Right ventricle myocardium inferior (tissue), 1 donor: Measurements from ENCODE around the gene OPCML. TPM values are rescaled to one million over a fixed set of nuclear protein-coding genes. Genes with fewer than 3 reads are reported as not detected.

ENCODE experiments used
- ATAC-seq: fragments of 200-7000 bp; cut with Tn5 transposase; one replicate; pipeline ENCODE4 v1.9.1; 2020; ENCODE audit warnings: mild to moderate bottlenecking, moderate library complexity
- DNase-seq: peaks from one replicate; pipeline ENCODE4 v3.0.0; 2021; ENCODE audit errors: missing footprints
- intact Hi-C: fragments of 100-400 bp; cut with DNase I; formaldehyde crosslinking; loops from one replicate; pipeline ENCODE4 v1.11.0; 2022
- total RNA-seq: library from RNA; stranded (reverse); fragmentation: NEBNext Ultra II Directional; extraction: Animal tissue kit (Norgen Biotek cat#: 25700); gene quantifications from one replicate; pipeline ENCODE4 v1.2.1, GENCODE V29; 2021
- donor health status: DM: no; HTN: yes; CAD: no; lungs with severe emphysema.

OPCML gene
- total RNA-seq, 1 donor from 2014 or later = 0.05 TPM

- intact Hi-C loops = no loop called here
- no peak for DNase-seq
- ATAC-seq = no peak
Measured at GRCh38 chr11:132549561-132549960, 982.7 kb downstream of the OPCML start.

DNA sequence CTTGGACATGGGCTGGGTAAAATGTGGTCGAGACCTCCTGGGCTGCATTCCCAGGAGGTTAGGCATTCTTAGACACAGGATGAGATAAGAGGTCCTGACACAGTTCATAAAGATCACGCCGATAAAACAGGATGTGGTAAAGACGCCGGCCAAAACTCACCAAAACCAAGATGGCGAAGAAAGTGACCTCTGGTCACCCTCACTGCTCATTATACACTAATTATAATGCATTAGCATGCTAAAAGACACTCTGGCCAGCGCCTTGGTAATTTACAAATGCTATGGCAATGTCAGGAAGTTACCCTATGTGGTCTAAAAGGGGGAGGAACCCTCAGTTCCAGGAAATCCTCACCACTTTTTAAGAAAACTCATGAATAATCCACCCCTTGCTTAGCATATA, 983.3 kb downstream of the OPCML start:
- intact Hi-C loops = no loop called here
- ATAC-seq = no peak
- DNase-seq = no peak

DNA sequence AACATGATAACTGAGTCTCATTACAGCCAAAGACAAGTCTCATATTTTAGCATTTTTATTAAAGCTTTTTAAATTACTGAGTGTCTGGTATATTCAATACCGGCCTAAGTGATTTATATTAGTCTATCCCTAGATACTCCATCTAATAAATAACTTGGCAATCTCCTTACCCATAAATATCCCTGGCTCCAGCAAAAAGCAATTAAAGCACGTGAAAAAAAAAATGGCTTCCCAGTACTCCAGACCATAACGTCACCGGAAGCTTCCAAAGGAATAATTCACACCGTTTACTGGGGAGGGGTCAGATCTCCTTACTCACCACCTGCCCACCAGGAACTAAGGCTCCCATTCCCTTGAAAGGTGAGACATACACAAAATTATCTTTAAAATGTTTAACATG, 988.3 kb downstream of the OPCML start:
- DNase-seq (no peak), ATAC-seq (no peak)
- intact Hi-C loops = no loop called here

- intact Hi-C loops = no loop called here
- DNase-seq (no peak), ATAC-seq (no peak)
Measured at GRCh38 chr11:132541794-132542193, 990.5 kb downstream of the OPCML start.

- DNase-seq = no peak
- ATAC-seq = peak; percentile 34
- intact Hi-C loops = no loop called here
Measured at GRCh38 chr11:132540581-132540980, 991.7 kb downstream of the OPCML start.

- DNase-seq (no peak), ATAC-seq (no peak)
- intact Hi-C loops = no loop called here
Measured at GRCh38 chr11:132539590-132540368, 992.5 kb downstream of the OPCML start.

DNA sequence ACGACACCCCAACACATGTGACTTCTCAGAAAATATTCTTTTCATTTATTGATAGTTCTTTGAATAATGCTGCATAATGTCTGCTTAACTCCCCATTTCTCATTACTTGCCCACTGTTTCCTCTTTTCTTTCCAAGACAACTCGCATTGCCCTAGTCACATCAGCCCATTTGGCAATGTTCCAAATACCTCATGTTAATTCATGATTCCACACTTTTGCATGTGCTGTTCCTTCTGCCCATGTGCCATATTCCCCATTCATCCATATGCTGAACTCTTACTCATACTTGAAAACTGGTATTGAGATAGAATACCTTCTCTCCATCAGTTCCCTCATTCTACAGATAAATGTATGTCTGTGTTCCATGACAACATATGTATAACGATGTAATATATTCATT, 993.7 kb downstream of the OPCML start:
- ATAC-seq (no peak), DNase-seq (no peak)
- intact Hi-C loops = no loop called here

GRCh38 chr11:132535830-132536229, 996.5 kb downstream of the OPCML start:
- intact Hi-C loops = no loop called here
- DNase-seq (no peak), ATAC-seq (no peak)

DNA sequence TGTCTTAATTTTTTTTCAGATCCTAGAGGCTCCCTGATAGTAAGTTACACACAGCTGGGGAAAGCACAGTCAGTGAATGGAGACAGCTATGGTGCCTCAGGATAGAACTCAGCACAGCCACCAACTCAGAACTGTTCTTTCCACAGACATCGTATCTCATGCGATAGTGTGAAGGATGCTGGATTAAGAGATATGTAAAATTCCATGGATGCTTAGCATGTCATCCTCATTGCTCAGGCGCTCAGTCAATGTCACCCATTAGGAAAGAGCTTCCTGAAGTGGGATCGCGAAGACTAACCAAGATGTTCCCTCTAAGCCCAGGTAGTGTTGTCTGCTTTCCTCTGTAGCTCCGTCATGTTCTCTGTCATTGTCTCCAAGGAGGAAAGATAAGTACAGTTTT, 1000.4 kb downstream of the OPCML start:
- intact Hi-C loops = no loop called here
- DNase-seq = no peak
- no peak for ATAC-seq

- DNase-seq (no peak), ATAC-seq (no peak)
- intact Hi-C loops = no loop called here
Measured at GRCh38 chr11:132528181-132528580, 1004.1 kb downstream of the OPCML start.

GRCh38 chr11:132523929-132524328, 1008.4 kb downstream of the OPCML start:
- no peak for DNase-seq
- intact Hi-C loops = no loop called here

DNA sequence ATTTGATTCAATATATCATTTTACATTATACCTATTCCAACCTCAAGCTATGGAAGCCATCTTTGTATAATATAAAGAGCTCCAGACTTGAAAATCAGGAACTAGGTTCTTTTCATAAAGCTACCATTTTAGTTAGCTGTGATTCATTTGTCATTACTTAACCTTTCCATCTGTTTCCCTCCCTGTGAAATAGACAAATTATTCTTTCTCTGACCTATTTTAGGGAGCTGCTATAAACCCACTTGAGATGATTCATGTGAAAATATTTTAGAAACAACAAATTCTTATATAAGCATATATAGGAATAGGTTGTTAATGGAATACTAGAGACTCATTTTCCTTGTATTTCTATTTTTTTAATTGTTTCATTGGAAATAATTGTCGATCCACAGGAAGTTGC, 1012.1 kb downstream of the OPCML start:
- ATAC-seq = no peak
- no peak for DNase-seq
- intact Hi-C loops = no loop called here

More at GRCh38 chr11:132523929-132524328, 1008.4 kb downstream of the OPCML start:
- no peak for ATAC-seq

DNA sequence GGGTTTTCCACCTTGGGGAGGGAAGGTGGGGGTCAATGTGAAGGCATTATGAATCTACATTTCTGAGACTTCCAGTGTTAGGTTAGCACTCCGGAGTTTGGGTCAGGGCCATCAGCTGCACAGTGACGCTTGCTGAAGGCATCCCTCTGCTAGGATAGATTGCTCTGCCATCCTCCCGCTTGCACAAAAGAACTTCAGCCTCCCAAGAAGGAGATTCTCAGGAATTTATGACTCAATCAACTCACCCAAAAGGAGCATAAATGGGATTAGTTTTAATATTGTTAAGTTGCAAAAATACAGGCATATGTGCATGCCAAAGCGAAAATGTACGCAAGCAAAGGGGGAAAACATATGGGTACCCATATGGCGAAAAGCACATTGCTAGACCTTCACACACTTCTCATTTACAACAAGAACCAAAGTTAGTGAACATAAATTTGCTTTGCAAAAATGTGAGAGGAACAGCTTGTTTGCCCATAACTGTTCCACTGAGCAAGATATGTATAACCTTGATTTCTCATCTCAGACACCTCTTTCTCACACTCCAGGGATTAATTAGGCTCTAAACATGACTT, 1013.0 kb downstream of the OPCML start:
- intact Hi-C loops = no loop called here
- ATAC-seq (no peak), DNase-seq (no peak)

DNA sequence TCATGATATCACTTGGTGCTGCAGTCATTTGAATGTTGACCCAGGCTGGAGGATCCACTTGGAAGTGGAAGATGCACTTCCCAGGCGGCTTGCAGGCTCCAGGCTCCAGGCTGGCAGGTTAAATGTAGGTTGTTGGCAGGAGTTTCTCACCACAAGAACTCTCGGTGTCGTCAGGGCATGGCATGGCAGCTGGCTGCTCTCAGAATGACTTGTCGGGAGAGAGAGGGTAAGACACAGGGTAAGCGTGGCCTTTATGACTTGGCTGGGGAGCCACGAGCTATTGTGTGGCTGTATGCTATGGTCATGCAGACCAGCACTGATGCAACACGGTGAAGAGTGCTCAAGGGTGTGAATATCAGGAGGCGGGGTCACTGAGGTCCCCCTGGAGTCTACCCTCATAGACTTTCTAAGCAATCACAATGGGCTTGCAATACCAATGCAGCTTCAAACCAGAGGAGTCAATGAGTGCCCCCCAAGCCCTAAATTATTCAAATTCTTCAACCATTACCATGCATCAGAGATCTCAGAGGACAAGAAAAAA, 1027.7 kb downstream of the OPCML start:
- ATAC-seq = no peak
- intact Hi-C loops = no loop called here

GRCh38 chr11:132501356-132501755, 1030.9 kb downstream of the OPCML start:
- no peak for ATAC-seq

More for the DNA sequence above, 1027.7 kb downstream of the OPCML start:
- DNase-seq = no peak

DNA sequence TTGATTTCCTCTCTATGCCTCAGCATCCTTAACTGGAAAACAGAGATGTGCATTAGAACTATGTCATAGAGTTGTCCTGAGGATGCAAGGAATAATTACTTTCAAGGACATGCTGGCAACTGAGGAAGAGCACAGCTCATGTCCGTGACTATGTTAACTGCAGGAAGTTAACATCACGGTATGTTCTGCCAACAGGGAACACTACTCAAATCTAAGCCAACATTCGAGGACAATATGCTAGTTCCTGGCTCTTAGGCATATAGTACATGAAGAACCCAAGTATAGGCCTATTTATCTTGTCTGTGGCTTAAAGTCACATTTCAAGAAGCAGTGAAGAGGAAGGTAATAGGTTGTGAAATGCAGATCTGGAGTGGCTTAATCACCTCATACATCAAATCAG, 1032.6 kb downstream of the OPCML start:
- no peak for ATAC-seq
- intact Hi-C loops = no loop called here
- DNase-seq = no peak

More at GRCh38 chr11:132501356-132501755, 1030.9 kb downstream of the OPCML start:
- intact Hi-C loops = no loop called here
- DNase-seq = no peak

DNA sequence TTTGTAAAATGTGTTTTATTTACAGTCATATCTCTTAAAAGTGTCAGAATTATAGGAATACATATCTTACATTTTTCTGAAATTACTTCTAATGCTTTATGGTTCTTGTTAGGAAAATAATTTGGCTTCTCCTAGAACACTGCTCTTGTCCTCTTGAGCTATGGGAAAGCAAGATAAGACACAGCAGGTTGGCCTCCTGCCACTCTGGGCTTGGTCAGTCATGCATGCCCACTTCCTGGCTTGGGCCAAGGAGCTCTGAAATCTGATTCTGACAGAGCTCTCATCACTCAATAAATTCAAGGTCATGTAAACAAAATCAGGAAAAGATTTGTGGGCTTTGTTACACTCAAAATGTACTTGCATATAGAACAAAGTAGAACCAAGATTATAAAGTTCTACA, 1036.0 kb downstream of the OPCML start:
- ATAC-seq (no peak), DNase-seq (no peak)
- intact Hi-C loops = no loop called here

DNA sequence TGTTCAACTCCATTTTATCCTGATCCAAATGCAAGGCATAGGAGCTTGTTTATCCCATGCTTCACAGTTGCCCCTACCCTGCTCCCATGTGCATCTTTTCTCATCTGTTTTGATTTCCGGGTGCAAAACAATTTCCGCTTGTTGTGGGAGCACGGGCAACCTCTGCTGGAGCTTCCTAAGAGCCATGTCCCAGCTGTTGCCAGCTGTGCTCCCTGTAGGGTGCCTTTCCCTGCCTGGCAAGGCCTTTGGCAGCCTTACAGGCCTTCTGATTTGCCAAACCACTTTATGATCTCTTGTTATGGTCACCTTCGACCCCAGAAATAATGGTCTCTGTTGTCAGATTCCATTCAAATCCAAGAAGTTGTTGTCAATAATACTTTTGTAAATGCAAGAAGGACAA, 1038.5 kb downstream of the OPCML start:
- intact Hi-C loops = no loop called here
- DNase-seq = no peak
- ATAC-seq = no peak

GRCh38 chr11:132490978-132491377, 1041.3 kb downstream of the OPCML start:
- no peak for ATAC-seq
- no peak for DNase-seq

DNA sequence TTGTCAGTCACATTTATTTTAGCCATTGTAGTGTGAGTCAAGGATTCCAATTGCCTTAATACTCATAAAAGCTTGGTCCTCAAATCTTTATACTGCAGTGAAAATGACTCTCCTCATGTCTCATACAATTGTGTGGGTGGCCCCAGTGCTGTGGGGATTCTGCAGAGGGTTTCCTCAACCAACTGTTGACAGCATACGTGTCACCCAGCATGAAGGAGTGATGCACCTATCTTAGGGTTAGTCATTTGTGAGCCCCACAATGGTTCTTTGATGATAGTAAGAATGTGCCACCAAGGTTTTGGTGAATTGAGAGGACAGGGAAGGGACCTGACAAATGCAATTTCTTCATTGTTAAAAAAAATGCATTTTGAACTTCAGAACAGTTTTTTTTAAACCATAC, 1046.2 kb downstream of the OPCML start:
- DNase-seq (no peak), ATAC-seq (no peak)
- intact Hi-C loops = no loop called here

More at GRCh38 chr11:132490978-132491377, 1041.3 kb downstream of the OPCML start:
- intact Hi-C loops = no loop called here
